SU-DHL-6 (cell line): ENCODE data around the gene NTSR1.

Source experiments
- H2AFZ ChIP-seq: fragments of 200-600 bp; sonication (generic); 2 replicates; pipeline ENCODE4 v1.6.1; 2014; ENCODE audit warnings: low read depth, mild to moderate bottlenecking, moderate library complexity, mixed read lengths, antibody characterized with exemption, low read length; ENCODE audit not compliant: severe bottlenecking
- H3F3A ChIP-seq: fragments of 200-600 bp; shearing (Covaris generic); 2 replicates; pipeline ENCODE4 v1.6.0; 2016; ENCODE audit warnings: antibody characterized with exemption, mild to moderate bottlenecking; ENCODE audit not compliant: insufficient read depth
- H3K27ac ChIP-seq: fragments of 200-600 bp; sonication (generic); 2 replicates; pipeline ENCODE4 v1.5.1; 2016; ENCODE audit warnings: low read depth, mild to moderate bottlenecking, low read length, moderate library complexity, mixed read lengths
- H3K27me3 ChIP-seq: fragments of 200-600 bp; sonication (generic), shearing (Covaris generic); 2 replicates; pipeline ENCODE4 v1.6.0; 2014; ENCODE audit warnings: mild to moderate bottlenecking, low read length
- H3K36me3 ChIP-seq: fragments of 200-600 bp; sonication (generic); 2 replicates; pipeline ENCODE4 v1.6.1; 2014; ENCODE audit warnings: mild to moderate bottlenecking, low read length, mixed read lengths
- H3K4me2 ChIP-seq: fragments of 300-600, 200-600 bp; shearing (Covaris generic), sonication (generic); 2 replicates; pipeline ENCODE4 v1.6.0; 2014; ENCODE audit warnings: low read length, low read depth, mild to moderate bottlenecking; ENCODE audit not compliant: poor library complexity, severe bottlenecking
- H3K4me3 ChIP-seq: fragments of 200-600 bp; sonication (generic); 2 replicates; pipeline ENCODE4 v1.5.1; 2014; ENCODE audit warnings: antibody characterized with exemption, low read length, mild to moderate bottlenecking, mixed read lengths; ENCODE audit not compliant: insufficient read depth, poor library complexity, severe bottlenecking
- H3K79me2 ChIP-seq: fragments of 200-600 bp; sonication (generic); 2 replicates; pipeline ENCODE4 v1.6.1; 2014; ENCODE audit warnings: mild to moderate bottlenecking, low read length, moderate library complexity; ENCODE audit not compliant: insufficient read depth
- H3K9ac ChIP-seq: fragments of 200-600 bp; sonication (generic); 2 replicates; pipeline ENCODE4 v1.7.0; 2014; ENCODE audit warnings: mild to moderate bottlenecking, low read length
- H3K9me2 ChIP-seq: fragments of 200-600 bp; sonication (generic); replicated peaks from 2 replicates; pipeline ENCODE4 v1.6.1; 2014; ENCODE audit warnings: low read length; ENCODE audit not compliant: insufficient read depth
- H3K9me3 ChIP-seq: fragments of 200-600 bp; sonication (generic); 2 replicates; pipeline ENCODE4 v1.6.1; 2014; ENCODE audit warnings: low read length, mixed read lengths; ENCODE audit not compliant: insufficient read depth
- H4K20me1 ChIP-seq: fragments of 200-600 bp; sonication (generic); 2 replicates; pipeline ENCODE4 v1.6.1; 2014; ENCODE audit warnings: low read depth, mild to moderate bottlenecking, antibody characterized with exemption, low read length, moderate library complexity, mixed read lengths
- EZH2phosphoT487 ChIP-seq: fragments of 200-600 bp; sonication (generic), shearing (Covaris generic); conservative IDR thresholded peaks from 2 replicates; pipeline ENCODE4 v1.6.1; 2018; ENCODE audit warnings: mild to moderate bottlenecking, antibody characterized with exemption, low read length, moderate library complexity, mixed read lengths
- TF ChIP-seq, protein P1 (sequence below): fragments of 200-600 bp; sonication (generic); IDR thresholded peaks from one replicate; pipeline ENCODE4 v1.5.1; 2017; ENCODE audit warnings: antibody characterized with exemption, mild to moderate bottlenecking, low read length, moderate library complexity; ENCODE audit not compliant: insufficient read depth, poor library complexity, severe bottlenecking

NTSR1 gene

DNA sequence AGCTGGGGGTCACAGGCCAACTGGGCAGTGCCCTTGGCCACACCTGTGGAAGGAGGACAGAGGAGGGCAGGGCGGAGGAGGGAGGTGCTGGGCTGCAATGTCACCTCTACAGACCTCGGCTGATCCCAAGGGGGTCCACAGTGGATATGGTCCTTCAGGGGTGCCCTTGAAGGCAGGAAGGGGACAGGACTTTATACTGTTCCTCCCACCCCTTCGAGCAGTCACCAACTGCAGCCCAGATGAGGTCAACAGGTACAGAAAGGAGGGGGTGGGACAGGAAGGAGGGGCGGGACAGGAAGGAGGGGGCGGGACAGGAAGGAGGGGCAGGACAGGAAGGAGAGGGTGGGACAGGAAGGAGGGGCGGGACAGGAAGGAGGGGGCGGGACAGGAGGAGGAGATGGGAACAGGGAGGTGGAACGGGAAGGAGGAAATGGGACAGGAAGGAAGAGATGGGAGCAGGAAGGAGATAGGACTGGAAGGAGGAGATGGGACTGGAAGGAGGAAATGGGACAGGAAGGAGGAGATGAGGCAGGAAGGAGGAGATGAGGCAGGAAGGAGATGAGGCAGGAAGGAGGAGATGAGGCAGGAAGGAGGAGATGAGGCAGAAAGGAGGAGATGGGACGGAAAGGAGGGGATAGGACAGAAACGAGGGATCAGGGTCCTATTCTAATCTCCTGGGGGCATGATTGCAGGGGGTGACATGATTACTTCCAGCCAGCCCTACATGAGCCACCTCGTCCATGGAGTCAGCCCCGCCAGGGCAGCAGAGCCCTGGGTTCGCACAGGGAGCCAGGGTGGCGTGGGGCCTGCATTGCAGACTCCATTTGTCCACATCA, 68.3 kb downstream of the NTSR1 start:
- Histone ChIP-seq H3F3A (no peaks in the 10 kb centered on the region), H4K20me1 (no peaks in the 10 kb centered on the region), H3K27ac (no peak overlapping the region), H3K4me3 (no peak overlapping the region), H3K4me2 (peak overlapping the region; percentile 29), H3K79me2 (no peaks in the 10 kb centered on the region), H3K9me2 (no peaks in the 10 kb centered on the region), H3K27me3 (no peaks in the 10 kb centered on the region), H3K9me3 (no peaks in the 10 kb centered on the region), H3K36me3 (no peaks in the 10 kb centered on the region), H2AFZ (no peak overlapping the region), H3K9ac (no peak overlapping the region)
- TF ChIP-seq EZH2phosphoT487 = no peak
- TF ChIP-seq, protein P1, sequence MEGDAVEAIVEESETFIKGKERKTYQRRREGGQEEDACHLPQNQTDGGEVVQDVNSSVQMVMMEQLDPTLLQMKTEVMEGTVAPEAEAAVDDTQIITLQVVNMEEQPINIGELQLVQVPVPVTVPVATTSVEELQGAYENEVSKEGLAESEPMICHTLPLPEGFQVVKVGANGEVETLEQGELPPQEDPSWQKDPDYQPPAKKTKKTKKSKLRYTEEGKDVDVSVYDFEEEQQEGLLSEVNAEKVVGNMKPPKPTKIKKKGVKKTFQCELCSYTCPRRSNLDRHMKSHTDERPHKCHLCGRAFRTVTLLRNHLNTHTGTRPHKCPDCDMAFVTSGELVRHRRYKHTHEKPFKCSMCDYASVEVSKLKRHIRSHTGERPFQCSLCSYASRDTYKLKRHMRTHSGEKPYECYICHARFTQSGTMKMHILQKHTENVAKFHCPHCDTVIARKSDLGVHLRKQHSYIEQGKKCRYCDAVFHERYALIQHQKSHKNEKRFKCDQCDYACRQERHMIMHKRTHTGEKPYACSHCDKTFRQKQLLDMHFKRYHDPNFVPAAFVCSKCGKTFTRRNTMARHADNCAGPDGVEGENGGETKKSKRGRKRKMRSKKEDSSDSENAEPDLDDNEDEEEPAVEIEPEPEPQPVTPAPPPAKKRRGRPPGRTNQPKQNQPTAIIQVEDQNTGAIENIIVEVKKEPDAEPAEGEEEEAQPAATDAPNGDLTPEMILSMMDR = no peak

DNA sequence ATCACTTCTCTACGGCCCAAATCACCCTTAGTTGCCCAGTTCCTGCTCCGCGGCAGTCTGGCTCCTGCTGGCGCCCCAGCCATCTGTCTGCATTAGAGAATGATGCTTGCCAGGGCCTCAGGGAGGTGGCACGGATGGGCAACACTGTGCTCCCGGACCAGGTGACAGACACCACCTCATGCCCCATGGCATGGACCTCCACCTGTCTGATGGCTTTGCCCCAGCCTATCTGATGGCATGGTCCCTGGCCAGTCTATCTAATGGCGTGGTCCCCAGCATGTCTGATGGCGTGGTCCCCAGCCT, 68.8 kb downstream of the NTSR1 start:
- no peaks in the 10 kb centered on the region for H3K36me3 ChIP-seq
- H3K9me2 ChIP-seq = no peaks in the 10 kb centered on the region
- H3F3A ChIP-seq = no peaks in the 10 kb centered on the region
- H3K9ac ChIP-seq = no peak overlapping the region
- H3K79me2 ChIP-seq = no peaks in the 10 kb centered on the region
- TF ChIP-seq, protein P1 = no peak
- no peak for TF ChIP-seq EZH2phosphoT487
- no peaks in the 10 kb centered on the region for H3K9me3 ChIP-seq
- H3K4me3 ChIP-seq = no peak overlapping the region
- no peaks in the 10 kb centered on the region for H4K20me1 ChIP-seq
- no peak overlapping the region for H3K4me2 ChIP-seq
- H3K27me3 ChIP-seq = no peaks in the 10 kb centered on the region
- no peak overlapping the region for H2AFZ ChIP-seq
- no peak overlapping the region for H3K27ac ChIP-seq

DNA sequence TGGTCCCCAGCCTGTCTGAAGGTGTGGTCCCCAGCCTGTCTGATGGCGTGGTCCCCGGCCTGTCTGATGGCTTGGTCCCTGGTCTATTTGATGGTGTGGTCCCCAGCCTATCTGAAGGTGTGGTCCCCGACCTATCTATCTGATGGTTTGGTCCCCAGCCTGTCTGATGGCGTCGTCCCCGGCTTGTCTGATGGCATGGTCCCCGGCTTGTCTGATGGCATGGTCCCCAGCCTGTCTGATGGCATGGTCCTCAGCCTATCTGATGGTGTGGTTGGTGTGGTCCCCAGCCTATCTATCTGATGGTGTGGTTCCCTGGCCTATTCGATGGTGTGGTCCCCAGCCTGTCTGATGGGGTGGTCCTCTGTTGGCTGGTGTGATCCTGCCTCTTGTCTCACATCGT, 69.4 kb downstream of the NTSR1 start:
- no peaks in the 10 kb centered on the region for H3K9me3 ChIP-seq
- H3K4me2 ChIP-seq = no peak overlapping the region
- no peak overlapping the region for H3K4me3 ChIP-seq
- H2AFZ ChIP-seq = no peak overlapping the region
- H3F3A ChIP-seq = no peaks in the 10 kb centered on the region
- H3K27ac ChIP-seq = no peak overlapping the region
- H4K20me1 ChIP-seq = no peaks in the 10 kb centered on the region
- H3K36me3 ChIP-seq = no peaks in the 10 kb centered on the region
- no peaks in the 10 kb centered on the region for H3K79me2 ChIP-seq
- TF ChIP-seq EZH2phosphoT487 = no peak
- TF ChIP-seq, protein P1 = no peak
- no peaks in the 10 kb centered on the region for H3K27me3 ChIP-seq
- no peak overlapping the region for H3K9ac ChIP-seq
- no peaks in the 10 kb centered on the region for H3K9me2 ChIP-seq
